HEK293T (cell line): Measurements from ENCODE around the gene GRAMD1A.

Experiments
- ARNT ChIP-seq: fragments of 450-650 bp; IDR thresholded peaks from 2 replicates; pipeline ENCODE4 v1.6.1; 2017; ENCODE audit warnings: mild to moderate bottlenecking
- SP1 ChIP-seq: fragments of 450-650 bp; IDR thresholded peaks from 2 replicates; pipeline ENCODE4 v1.6.1; 2017
- ZNF384 ChIP-seq: fragments of 450-650 bp; IDR thresholded peaks from 2 replicates; pipeline ENCODE4 v1.6.1; 2016

DNA sequence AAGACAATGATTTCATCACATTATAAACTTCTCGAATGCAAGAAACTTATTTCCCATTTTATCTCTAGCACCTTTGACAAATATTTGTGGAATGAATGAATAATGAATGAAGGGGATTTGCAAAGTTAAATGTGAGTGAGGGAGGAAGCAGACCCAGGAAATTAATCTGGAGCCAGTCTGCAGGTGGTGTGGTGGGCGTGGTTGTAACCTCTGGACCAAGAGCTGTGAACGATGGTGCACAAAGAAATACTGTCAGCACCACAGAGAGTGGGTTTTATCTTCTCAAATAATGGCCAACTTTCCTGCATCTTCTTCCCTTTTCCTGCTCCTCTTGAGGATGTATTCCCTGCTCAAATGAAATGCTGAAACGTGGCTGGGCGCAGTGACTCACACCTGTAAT is 25.1 kb upstream of the GRAMD1A start:
- TF ChIP-seq SP1 (no peak), ZNF384 (no peak), ARNT (no peak)
